ENCODE results near the gene TNPO1.

Gene TNPO1

DNA sequence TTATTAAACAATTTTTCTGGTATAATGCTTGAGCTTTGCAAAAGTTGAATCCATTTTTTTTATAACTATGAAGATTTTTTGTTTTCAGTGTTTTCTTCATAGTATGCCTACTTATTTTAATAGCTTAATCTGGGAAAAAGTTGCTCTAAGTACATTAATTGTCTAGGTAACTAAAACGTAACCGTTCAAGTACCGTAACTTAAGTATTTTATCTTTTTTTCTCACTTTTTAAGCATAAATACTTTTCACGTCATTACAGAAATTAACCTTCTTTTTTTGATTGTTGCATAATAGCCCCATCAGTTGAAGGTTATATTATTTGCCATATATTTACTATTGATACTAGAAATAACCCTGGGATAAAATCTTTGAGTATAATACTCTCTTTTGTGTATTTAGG lies 15.2 kb downstream of the TNPO1 start:
- no peak for TF ChIP-seq CTCF (IDR thresholded peaks at IDR 0.05; ENCODE audit: insufficient read depth, low read depth, low read length, missing control alignments)
- DNase-seq (ENCODE audit: low read depth): no peak
- H3K4me3 ChIP-seq (ENCODE audit: low read length): no peak overlapping the region

DNA sequence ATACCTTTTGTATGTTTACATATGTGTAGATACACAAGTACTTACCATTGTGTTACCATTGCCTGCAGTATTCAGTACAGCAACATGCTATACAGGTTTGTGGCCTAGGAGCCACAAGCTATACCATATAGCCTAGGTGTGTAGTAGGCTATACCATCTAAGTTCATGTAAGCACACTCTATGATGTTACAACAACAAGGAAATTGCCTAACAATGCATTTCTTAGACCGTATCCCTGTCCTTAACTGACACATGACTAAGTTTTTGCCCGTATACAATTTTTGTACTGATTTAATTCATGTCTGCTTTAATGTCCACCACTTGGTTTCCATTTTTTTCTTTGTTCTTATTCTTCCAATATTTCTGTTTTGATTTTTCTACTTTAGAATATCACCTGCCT lies 18.5 kb downstream of the TNPO1 start:
- peak; percentile 43 for DNase-seq (ENCODE audit: low read depth)
- no peak overlapping the region for H3K4me3 ChIP-seq (ENCODE audit: low read length)
- no peak for TF ChIP-seq CTCF (IDR thresholded peaks at IDR 0.05; ENCODE audit: insufficient read depth, low read depth, low read length, missing control alignments)

- no peak for DNase-seq (ENCODE audit: low read depth)
- TF ChIP-seq CTCF (IDR thresholded peaks at IDR 0.05; ENCODE audit: insufficient read depth, low read depth, low read length, missing control alignments): no peak
- H3K4me3 ChIP-seq (ENCODE audit: low read length): no peak overlapping the region
Observed at GRCh38 chr5:72835633-72836032, 19.2 kb downstream of the TNPO1 start.

DNA sequence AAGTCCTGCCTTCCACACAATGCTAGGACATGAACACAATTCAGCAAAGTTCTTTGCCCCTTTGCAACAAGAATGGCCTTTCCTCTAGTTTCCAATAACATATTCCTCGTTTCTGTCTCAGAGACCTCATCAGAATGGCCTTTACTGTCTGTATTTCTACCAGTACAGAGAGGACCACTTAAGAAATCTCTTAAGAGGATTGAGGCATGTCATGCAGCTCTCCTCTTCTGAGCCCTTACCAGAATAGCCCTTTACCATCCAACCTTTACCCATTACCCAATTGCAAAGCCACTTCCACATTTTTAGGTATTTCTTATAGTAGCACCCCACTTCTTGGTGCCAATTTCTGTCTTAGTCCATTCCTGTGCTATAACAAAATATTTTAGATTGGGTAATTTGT lies 20.3 kb downstream of the TNPO1 start:
- TF ChIP-seq CTCF (IDR thresholded peaks at IDR 0.05; ENCODE audit: insufficient read depth, low read depth, low read length, missing control alignments): no peak
- H3K4me3 ChIP-seq (ENCODE audit: low read length): no peak overlapping the region
- no peak for DNase-seq (ENCODE audit: low read depth)

DNA sequence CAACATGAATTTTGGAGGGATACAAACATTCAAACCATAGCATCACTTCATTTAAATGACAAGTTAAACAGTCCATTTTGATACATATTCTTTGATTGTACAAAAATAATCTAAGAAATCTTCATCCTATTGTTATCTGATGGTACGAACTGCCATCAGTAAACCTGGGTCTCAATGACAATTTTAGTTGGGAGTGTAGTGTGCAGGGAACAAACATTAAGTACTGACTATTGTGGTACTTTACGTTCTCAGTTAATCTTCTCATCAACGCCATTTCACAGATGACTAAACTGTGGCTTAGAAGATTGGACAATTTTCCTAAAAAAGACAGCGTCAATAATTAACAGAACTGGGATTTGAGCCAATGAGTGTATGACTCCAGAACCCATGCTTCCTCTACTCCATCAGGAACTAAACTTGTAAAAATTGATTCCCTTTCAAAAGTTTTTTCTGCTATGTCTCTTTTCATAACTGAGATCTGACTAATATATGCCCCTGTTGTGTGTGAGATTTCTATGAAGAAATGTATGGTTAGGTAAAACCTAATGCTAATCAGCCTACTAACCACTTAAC lies 21.1 kb downstream of the TNPO1 start:
- no peak for DNase-seq (ENCODE audit: low read depth)
- no peak overlapping the region for H3K4me3 ChIP-seq (ENCODE audit: low read length)
- no peak for TF ChIP-seq CTCF (IDR thresholded peaks at IDR 0.05; ENCODE audit: insufficient read depth, low read depth, low read length, missing control alignments)

GRCh38 chr5:72840041-72840440 lies 23.6 kb downstream of the TNPO1 start:
- no peak overlapping the region for H3K4me3 ChIP-seq (ENCODE audit: low read length)
- no peak for DNase-seq (ENCODE audit: low read depth)
- no peak for TF ChIP-seq CTCF (IDR thresholded peaks at IDR 0.05; ENCODE audit: insufficient read depth, low read depth, low read length, missing control alignments)

GRCh38 chr5:72841756-72842535 lies 25.5 kb downstream of the TNPO1 start:
- H3K4me3 ChIP-seq (ENCODE audit: low read length): no peak overlapping the region
- TF ChIP-seq CTCF (IDR thresholded peaks at IDR 0.05; ENCODE audit: insufficient read depth, low read depth, low read length, missing control alignments): no peak
- DNase-seq (ENCODE audit: low read depth): no peak
